IPS-NIHi7 (cell line): Measurements from ENCODE around the gene SUMF1.

Source experiments
- DNase-seq: peaks from one replicate; pipeline ENCODE4 v3.0.0; 2012; ENCODE audit warnings: mixed read lengths; ENCODE audit errors: extremely low spot score

Gene SUMF1

DNA sequence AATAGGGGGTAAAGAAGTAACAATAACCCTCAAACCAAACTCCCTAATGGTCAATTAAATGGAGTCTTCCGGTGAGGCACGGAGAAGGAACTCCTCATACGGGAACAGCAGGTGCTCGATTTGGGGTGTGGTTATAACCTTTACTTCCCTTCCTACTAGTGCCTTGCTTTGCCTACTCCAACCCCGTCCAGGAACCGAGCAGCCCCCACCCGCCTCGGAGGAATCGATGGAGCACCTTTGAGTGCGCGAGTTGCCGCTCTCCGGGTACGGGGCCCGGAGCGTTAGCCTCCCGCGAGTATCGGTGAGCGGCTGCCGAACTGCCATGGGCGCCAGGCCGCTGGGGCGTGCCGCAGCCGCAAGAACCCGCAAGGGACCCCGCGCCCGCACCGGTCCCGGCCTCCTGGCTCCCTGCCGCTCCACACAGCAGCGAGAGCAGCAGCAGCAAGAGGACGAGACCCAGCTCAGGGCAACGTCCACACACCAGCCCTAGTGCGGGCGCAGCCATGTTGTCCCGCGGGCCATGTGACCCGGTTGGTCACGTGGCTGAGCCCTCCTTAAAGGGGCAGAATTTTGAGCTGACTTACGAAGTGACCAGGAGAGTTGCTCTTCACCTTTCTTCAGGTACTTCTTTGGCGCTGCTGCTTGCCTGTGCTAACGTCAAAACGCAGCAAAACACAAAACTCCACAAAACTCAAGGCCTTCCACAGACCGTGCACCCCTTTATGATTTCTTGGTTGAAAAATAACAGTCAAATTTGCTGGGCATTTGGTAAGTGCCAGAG lies at the start of gene SUMF1:
SUMF1 (minus strand) TSS at position 529 of the 781 bp plus-strand sequence; CDS start at position 505, 24 bp downstream.
- DNase-seq, result peak; percentile 93

DNA sequence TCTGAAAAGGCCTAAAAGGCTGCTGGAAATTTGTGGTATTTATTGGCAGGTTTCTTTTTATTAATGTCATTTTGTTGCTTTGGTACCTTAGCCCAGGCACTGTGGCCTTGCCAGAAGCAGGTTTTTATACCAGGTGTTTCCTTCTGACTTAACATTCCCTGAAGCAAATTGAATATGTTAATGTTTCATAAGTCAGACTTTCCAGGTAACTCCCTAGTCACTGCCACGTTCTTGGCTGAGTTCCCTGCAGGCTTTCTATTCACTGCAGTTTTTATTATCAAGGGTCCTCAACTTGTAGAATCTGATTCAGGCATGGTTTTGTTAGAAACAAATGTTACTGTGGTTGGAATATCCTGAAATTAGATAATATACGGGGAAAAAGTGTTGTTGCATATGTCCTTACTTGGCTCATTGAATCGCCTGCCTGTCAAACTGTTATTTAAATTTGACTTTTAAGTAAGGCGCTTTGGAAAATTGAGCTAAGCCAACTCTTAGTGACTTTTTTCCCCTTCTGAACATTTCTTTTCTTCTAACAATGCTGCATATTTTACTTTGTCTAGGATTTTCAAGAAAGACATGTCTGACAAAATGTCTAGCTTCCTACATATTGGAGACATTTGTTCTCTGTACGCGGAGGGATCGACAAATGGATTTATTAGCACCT lies 49.0 kb upstream of the SUMF1 start:
- DNase-seq, result no peak

DNA sequence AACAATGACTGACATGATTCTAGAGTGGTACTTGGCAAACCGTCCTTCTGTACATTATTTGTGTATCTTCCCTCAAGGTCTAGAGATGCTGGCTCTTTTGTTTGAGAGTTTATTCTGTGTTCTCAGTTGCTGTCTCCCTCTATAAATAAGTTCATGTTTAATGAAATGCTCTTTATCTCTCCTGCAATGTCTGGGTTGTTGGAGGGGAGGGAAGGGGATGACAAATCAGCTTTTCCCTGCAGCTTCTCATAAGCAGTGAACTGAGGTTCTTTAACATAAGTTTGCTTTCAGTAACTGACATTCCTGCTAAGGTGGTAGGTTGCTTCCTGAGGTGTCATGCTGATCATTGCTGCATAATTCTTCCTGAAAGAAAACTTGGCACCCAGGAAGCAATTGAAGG lies 47.8 kb upstream of the SUMF1 start:
- DNase-seq, result no peak

DNA sequence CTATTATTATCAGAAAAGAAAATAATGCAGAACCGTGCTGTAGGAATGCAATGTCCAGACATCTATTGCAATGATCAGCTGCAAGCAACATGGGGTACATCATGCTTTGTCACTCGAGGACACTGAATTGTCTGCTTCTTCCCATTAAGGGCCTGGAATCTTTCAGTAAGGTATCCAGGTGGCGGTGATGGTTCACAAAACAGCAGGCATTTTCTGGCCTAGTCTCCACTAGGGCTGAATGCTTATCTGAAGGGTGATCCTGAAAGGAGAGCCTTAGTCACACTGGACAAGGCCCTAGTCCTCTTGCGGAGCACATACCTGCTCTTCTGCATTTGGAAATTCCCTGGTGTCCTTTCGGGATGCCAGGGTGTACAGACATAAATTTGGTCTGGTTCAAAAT lies 47.3 kb upstream of the SUMF1 start:
- DNase-seq, result peak; percentile 20

DNA sequence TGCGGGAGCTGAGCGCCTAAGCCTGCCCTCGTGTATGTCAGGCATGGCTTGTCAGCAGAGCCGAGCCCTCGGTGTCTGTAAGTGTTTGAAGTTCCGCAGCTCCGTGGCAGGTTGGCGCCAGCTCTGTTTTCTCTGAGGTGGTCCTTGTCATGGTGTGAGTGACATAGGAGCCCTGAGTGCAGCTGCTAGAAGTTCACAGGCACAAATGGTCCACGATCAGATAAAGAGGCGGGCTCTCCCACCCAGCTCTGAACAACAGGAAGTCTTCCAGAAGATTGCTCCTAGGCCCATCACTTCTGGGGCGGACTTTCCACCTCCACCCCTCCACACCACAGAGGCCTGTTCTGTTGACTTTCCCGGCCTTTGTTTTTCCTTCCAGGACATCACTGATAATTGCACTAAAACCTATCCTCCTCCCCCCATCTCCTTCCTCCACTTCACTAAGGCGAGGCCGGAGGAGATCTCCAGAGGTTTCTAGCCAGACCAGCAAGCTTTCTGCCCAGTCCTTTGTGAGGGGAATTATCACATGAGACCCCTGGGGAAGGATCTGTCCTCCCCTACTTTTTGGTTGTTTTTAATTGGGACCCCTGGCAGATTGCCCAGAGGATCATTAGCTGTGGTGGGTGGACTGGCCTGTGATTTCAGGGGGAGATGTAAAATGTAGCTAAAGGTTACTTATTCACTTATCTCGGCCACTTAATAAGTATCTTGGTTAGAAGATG lies 46.0 kb upstream of the SUMF1 start:
- peak; percentile 44 for DNase-seq

DNA sequence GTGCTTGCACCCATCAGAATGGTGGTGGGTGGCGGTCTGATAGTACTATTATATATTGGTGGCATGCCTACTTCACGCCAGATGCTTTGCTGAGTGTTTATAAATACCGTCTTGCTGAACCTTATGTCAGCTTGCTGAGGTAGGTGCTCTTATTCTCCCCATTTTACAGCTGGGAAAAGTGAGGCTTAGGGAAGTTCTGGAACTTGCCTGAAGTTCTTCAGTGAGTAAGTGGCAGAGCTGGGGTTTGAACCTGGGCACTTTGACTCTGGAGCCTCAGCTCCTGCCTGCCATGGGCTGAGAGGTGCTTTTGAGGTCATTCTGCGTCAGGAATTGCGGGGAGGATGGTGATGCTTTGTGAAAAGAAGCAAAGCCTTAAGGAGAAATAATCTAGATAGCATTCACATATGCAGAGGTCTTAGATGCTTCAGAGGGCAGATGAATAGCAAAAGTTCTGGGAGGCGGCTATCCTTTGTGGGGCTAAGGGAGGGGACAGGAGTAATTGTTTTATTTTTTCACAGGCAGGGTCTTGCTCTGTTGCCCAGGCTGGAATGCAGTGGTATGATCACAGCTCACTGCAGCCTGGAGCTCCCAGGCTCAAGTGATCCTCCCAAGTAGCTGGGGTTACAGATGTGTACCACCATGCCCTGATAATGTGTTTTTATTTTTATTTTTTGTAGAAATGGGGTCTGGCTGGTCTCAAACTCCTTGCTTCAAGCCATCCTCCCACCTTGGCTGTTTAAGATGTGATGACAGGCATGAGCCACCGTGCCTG lies 44.6 kb upstream of the SUMF1 start:
- no peak for DNase-seq

DNA sequence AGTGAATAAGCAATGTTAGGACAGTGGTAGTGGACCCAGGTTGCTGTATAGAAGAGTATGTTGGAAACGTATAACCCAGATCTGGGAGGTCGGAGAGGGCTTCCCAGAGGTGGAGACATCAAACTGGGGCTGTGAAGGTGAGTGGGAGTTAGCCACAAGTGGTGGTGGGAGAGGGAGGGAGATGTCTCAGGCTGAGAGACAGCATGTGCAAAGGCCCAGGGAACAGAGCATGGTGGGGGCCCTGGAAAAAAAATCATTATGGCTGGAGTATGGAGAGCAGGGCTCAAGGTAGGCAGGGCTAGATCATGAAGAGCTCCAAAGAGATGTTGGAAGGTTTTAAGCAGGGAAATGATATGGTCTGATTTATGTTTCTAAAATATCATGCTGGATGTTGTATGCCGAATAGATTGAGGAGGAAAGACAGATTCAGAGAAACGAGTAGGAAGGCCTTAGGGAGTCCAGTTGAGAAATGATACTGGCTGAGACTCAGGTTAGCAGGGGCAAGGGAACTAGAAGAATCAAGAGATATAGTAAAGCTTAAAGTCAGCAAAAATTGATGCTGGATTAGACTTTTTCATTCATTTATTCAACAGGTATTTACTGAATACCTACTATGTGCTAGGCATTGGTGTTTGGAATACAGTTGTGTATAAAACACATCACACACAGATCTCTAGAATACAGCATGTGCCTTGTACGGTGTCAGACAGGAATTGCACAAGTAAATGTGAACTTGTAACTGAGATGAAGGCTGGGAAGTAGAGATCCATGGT lies 43.1 kb upstream of the SUMF1 start:
- DNase-seq, result no peak

DNA sequence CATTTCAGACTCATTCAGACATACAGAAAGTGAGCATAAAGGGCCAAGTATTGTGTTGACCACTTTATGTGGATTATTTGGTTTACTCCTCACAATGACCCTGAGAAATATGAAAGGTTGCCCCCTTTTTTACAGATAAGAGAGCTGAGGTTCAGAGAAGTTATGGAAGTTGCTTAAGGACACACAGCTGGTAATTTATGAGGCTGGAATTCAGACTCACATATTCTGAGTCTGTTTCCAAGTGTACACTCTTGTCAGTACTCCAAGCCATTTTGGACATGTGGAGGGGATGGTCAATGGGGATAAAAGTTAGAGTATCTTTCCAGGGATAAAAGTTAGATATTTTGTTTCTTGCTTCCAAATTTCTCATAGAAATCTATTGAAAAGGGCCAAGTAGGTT lies 42.0 kb upstream of the SUMF1 start:
- no peak for DNase-seq

DNA sequence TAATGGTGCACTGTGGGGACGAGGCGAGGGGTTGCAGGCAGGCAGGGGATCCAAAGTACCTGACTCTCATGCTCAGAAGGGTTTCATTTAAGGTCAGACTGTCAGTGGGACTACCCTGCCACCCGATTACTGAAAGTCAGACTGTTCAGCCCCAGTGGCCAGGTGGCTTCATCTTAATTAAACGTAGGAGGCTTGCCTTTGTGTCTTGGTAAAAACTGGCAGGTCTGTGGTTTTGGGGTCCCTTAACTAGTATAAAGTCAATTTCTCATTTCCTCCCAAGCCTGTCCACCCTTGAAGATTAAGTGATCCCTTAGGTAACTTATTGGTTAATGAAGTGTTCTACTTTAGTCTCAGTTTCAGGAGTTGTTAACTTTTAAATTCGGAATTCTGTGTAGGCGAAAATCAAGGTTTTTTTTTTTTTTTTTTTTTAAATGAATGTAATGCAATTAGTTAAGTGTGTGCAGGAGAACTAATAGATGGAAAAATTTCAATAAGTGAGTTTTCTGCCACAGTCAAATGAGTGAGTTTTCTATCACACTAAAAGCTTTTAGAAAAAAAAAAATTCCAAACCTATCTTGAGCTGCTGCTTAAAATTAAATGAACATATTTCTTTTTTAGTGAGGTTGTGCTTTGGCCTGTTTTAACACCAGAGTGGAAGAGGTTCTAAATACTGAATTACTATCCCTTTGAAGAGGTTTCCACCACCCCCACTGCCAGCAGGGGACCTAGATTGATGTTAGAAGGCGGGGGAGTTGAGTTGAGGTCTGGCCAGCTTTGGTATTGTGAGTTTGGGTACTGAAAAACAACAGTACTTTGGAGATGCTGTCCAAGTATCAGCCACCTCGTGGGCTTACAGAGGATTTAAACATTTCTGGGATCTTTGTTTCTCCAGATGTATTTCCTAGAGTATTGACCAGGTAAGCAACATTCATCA lies 41.2 kb upstream of the SUMF1 start:
- peak; percentile 52 for DNase-seq

DNA sequence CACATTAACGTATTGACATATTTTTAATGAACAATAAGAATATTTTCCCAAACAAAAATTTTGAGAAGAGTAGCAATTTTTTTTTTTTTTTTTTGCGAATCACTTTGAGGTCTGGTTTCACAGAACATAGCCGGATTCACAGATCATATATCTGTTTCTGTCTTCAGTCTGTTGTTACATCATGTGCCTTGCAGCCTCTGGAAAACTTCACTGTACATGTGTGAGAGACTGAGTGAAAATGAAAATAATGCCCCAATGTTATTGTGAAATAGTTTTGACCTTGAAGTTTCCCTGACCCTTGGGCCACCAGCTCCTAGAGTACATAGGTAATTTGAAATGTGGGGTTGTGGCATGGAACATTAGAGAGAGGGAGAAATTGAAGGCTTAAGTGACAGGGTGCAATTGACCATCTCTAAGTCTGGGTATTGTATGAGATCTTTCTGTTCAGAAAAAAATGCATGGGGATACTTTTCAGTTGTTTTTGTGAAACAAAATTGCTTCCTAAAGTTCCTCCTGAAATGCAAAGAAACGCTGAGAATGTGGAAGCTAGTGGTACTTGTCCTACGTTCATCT lies 40.0 kb upstream of the SUMF1 start:
- no peak for DNase-seq

DNA sequence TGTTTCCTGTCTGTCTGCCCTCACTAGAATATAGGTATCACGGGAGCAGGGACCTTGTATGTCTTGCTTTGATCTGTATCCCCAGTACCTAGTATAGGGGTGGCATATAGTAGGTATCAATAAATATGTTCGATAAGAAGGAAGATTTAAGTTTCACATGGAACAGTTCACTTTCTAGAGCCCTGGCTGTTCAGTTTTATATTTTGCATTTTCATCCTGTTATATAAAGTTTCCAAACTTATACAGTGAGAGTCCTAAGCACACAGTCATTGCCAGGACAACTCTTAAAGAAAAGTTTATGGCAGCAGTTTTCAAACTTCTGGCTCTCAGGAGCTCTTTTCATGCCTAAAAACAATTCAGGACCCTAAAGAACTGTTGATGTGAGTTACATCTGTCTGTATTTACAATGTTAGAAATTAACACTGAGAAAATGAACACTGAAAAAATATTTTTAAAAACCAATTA lies 39.5 kb upstream of the SUMF1 start:
- no peak for DNase-seq

DNA sequence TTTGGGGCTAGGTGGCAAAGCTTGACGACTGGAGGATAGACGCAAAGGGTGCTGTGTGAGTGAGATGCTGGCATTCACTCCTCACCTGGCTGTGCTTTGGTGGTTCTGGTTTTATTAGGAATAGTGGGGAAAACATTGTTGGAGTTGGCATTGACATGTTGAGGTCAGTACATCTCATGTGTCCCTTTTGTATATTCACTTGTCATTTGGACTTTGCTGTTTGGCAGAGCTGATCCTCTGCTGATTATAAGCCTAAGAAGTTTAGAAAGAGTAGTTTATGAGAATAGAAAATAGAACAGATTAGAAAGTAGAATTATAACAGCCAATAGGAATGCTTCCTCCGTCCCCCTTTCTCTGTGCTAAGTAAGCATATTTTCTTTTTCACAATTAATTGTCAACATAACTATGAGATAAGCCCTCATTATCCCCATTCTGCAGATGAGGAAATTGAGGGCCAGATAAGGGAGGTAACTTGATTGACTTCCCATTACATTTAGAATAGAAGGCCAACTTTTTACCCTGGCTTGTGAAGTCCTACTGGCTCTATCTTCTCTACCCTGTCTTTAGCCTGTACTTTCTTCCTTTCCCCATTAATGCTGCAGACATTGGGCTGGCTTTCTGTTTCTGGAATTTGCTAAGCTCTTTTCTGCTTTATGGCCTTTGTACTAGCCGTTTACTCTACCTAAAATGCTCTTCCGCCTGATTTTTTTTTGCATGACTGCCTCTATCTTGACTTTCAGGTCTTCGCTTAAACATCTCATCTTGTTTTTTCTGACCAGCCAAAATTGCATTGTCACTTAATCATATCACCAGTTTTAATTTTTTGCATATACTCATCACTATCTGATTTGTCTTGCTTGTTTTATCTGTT lies 38.9 kb upstream of the SUMF1 start:
- no peak for DNase-seq

DNA sequence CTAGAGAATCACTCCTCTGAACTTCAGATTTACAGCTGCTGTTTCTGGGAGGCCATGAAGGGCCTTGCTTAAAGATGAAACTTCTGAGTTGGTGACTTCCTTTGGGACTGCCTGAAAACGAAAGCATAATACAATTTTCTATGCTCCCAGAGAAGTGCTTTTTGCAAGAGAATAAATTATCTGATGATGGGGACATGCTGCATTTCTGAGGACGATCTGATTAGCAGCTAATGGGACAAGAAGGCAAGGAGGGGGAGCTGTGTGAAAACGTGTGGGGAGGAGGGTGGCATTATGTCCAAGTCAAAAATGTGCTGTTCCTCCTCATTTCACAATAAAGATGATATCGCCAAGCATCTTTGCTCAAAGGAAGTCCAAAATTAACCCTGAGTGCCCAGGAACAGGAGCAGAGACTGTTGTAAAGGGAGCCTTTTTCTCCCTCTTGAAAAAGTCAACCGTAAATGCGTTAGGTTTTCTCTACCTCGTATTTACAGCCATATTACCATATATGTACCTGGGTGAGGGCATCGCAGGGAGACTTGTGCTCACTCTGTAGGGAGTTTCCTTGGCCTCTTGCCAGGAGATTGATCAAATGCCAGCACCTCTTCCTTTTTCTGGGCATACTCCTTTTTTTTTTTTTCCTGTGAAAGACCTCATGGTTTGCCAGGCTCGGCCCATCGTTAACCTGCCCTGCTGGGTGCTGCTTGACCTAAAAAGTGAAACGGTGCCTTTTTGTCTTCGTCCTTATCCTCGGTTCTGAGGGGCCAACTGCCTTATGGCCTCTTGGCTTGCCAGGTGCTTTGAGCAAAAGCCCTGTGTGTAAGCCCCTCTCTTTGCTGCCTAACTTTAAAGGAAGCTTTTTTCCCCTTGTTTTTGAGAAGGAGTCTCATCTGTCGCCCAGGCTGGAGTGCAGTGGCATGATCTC lies 37.5 kb upstream of the SUMF1 start:
- DNase-seq, result no peak

DNA sequence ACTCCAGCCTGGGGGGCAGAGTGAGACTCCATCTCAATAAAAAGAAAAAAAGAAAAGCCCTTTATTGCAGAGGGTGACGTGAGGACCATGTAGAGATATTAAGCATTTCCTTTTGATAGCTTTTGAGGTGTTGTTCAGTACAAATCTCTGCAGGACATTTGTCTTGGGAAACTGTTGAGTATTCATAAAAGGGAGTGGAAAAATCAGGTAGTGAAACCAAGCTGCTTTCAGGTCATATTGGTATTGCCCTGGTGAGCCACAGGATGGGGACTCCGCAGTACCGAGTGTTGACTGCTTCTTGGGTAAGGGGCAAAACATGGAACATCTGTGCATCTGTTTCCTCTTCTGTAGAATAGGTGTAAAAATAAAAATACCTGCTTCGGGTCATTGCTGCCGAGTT lies 36.0 kb upstream of the SUMF1 start:
- no peak for DNase-seq

DNA sequence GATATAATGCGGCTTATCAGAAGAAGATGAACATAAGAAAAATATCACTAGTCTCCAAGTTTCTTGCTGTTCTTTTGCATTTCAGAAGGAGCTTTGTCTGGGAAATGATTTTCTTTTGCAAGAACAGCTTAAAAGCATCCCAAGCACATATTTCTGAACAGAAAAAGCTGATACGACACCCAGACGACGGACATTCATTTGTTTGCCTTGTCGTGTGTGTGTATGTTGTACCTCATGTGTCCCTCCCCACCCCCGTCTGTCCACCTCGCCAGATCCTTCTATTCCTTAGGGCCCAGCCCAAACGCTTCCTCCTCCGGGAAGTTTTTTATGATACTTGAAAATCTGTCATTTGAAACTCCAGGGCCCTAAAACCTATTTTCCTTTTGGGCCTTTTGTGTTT lies 34.9 kb upstream of the SUMF1 start:
- no peak for DNase-seq

DNA sequence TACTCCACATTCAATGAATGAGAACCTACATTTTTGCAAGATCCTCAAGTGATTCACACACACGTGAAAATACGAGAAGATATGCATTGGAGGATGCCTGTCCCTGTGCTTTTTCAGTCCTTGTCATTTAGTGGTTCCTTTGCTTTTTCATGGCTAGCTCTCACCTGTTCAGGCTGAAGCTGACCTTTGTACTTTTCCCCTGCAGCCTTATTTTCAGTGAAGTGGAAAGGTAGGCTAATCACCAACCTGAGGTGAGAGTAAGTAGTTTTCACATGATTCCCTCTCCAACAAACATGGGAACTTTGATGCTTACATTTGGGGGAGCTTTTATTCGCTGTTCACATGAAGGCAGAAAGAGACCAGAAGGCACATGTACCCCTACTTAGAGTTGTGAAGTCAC lies 34.4 kb upstream of the SUMF1 start:
- DNase-seq, result no peak

DNA sequence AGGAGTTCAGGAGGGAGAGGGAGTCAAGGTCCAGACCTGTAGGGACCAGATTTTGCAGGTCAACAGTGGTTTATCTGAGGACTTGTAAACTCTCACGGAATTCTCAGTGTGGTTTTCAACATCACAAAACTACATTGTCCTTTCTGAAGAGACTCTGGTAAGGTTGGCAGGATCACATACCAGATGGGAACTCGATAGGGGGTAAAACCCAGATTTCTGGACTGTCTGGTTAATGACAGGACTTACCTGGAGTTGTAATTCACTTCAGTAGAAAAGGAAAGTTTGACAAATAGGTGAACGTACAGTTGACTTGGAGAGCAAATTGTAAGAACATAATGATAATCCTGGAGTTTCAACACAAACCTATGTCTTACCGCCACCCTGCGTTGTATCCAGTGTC lies 31.4 kb upstream of the SUMF1 start:
- no peak for DNase-seq
